Activated CD4-positive, CD25-positive, alpha-beta regulatory T cell treated with anti-CD3 and anti-CD28 coated beads, Interleukin-2, amount 50 U/mL, for 72 hours (primary cell): ENCODE data around the gene PCGF2.
"Not testable (repeated sequence)": the region's sequence is repeated elsewhere in the genome, so short reads cannot be mapped to it uniquely, and the experiment has no call there.

Source experiments
- DNase-seq: peaks from one replicate; pipeline ENCODE4 v3.0.0; 2021

The PCGF2 gene

DNA sequence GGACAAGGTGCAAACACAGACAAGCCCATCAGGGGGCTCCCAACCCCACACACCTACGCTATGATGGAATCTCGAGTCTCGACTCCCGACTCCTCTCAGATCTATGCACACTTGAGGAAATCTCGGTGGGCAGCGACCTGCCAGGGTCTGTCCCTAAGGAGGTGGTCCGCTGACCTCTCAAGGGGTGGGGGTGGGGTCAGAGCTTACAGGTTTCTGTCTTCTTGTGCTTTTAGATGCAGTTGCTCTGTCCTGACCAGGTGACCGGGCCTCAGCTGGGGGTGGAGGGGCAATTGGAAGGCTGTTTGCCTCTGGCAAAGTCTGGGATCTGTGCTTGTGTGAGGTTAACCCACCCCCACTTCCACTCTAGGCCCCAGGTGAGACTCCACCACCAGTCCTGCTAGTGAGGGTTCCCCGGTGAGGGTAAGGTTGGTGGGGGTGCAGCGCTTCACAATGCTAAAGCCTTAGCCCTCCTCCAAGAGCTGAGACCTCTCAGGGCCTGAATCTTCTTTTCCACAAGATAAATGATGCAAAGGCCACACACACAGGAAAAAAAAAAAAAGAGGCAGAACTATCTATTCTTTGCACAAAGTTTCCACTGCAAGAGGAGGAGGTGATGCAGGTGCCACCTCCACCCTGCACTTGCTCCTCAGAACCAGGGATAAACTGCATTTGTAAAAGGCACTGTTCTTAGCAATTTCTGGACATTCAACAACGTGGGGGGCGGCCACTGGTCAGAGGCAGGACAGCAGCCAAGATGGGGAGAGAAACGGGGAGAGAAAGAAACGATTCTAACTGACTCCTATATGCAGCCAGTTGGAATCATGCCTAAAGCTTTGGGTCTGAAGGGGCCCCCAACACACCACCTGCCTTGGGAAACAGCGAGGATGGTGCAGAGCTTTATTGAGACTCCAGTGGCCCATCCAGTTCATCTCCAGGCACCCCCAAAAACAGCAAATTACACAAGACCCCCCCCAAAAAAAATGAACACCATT, 13.9 kb downstream of the PCGF2 start:
- no peak for DNase-seq

DNA sequence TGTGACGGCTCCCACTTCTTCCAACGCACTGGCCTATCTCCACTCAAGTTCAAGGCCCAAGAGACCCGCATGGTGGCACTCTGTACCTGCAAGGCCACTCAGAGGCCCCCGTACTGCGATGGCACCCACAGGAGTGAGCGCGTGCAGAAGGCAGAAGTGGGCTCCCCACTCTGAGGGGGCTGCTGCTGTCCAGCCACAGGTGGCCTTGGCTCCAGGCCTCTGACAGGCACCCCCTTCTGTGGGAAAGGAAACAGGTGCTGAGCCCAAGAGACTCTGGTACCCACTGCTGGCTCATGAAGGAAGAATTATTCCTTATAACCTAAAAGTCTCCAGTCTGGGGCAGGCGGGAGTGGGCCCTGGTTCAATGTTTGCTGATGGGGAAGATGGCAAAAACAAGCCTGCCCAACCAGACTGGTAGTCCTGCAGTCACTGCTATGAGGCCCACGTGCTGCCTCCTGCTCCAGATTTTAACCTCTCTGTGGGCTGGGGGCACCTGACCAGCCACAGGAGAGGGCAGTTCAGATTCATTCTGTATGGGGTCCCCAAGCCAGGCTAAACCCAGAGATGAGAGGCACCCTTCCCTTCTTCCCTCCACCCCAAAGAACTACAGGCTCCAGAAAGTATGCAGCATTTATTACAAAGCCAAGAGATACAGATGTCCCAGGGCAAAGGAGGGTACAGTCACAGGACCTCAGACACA, 14.7 kb downstream of the PCGF2 start:
- no peak for DNase-seq

DNA sequence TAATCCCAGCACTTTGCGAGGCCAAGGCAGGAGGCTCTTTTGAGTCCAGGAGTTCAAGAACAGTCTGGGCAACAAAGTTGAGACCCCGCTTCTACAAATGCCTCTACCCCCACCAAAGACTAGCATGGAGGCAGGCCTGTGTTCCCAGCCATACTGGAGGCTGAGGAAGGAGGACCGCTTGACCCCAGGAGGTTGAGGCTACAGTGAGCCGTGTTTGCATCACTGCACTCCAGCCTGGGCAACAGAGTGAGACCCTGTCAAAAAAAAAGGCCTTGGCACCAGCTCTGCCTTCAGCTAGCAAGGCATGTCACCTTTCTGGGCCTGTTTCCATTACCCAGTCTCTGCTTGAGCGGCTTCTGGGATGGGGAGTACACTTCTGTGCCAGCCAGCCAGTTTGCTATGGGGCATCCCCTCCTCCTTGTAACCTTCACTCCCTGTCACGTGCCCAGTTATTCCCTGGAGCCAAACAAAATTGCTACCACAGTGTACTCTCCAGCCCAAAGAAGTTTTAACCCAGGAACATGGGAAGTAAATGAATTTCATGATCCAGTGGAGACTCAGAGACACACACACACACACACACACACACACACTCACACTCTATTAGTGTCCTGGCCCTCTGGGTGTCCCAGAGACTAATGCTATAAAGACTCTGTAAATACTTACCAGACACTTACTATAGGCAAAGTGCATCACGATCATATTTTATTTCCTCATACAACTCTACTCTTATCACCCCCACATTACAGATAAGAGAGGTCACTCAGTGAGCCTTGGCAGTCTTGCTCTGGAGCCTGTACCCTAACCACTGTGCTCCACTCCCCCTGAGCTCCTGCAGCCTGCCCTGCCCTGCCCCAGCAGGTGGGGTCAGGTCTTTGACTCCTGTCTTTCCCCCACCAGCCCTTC, 15.5 kb downstream of the PCGF2 start:
- no peak for DNase-seq

DNA sequence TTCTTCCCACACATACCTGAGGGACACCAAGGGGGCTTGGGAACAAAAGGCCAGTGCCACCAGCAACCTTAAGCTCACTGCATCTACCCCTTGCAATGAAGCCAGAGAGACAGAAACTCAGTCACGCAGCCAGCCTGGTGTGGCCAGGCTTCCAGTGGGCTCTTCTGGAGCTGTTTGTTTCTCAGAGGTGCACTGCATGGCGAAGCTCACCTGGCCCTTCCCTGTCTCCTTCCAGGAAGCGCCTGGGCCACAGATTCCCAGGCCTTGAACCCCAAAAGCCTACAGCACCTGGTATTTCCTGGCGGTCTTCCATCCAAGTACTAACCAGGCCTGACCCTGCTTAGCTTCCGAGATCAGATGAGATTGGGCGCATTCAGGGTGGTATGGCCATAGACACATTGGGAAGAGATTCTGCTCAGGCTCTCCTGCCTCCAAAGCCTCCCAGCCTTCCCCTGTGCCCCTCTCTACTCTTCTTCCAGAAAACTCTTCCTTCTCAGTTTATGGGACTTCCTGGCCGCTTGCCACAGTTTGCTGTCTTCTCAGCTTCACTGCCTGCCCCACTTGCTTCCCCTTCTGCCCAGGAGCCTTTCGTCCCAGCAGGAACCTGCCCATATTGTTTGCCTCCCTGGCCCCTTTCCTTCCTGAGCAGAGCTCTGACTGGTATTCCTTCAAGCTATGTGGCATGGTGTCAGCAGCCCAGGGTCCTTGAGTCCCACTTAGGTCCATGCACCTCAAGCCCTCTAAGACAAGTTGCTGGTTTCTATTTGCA, 16.4 kb downstream of the PCGF2 start:
- no peak for DNase-seq

DNA sequence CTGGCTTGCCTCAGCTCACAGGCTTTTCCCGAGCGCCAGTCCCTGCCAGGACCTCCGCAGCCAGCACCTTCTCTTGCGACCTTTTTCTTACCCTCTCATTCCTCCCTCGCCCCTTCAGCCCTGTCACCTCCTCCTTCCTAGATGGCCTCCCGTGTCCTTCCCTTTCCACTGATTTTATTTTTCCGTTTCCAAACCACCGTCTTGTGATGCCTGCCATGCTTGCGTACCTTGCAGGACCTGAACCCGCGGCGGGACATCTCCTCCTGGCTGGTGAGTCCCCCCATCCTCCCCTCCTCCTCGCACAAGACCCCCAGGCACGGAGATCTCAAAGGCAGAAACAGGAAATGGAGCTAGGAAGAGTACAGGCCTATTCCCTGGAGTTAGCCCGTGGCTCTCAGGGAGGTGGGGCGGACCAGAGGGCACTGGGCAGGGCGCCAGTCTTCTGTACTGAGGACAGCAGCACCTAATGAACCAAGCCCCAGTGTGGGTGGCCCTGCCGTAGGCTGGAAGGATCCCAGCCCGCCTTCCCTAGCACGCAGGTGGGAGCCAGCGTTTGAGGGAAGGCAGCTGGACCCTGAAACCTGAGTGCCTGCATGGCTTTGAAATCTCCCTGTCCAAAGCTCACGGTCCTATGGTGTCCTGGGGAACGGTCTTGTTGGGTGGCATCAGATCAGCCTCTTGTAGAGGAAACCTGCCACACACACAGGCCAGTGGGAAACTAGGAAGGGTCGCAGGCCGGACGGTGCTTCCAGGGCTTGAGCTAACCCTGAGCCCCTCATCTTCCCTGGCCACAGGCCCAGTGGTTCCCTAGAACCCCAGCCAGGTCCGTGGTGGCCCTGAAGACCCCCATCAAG, 17.4 kb downstream of the PCGF2 start:
- DNase-seq = no peak

DNA sequence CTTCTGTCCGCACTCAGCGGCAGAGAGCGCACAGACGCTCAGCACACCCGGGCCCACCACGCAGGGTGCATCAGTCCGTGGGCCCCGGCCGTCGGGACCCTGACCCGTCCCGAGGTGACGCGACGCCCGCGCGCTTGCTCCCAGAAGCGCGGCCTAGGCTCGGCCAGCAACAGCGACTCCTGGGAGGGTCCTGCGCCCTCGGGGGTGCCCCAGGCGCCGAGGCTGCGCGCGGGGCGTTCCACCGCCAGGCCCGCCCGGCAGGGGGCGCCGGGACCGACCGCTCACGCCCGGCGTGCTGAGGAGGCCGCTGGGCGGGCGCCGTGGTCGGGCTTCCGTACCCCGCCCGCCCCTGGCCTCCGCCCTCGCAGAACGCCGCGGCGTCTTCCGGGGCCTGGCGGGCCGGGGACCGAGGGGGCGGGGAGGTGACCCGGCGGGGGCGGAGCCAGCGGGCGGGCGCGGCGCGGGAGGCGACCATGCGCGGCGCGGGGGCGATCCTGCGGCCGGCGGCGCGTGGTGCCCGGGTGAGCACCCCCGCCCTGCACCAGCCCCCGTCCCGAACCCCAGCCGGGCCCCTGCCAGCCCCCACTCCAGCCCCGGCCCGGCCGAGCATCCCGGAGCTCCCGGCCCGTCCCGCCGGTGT, 18.1 kb downstream of the PCGF2 start, which contains the start of gene CISD3:
CISD3 (plus strand) TSS at position 456 of the 640 bp plus-strand sequence; CDS start at position 474, 18 bp downstream.
- DNase-seq = peak; percentile 88

DNA sequence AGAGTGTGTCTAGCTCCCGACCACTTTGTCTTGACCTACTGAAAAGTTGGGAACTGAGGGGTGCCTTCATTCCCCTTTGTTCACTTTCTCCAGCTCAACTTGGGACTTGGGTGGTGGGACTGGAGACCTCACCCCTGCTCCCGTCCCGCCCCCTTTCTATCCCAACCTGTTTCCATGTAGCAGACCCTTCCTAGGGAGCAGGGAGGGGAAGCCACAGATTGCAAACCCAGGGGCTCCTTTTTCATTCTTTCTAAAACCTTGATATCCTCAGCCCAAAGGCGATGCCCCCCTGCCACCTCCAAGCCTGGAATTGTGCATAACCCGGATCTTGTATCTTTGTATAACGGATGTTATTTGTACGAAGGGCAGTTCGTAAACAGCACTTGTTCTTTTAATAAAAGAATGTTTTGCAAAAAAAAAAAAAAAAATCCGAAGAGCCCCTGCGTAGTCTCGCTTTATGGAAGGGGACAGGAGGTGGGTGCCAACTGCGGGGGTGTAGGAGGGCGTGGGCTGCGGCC, 18.7 kb downstream of the PCGF2 start:
- no peak for DNase-seq

DNA sequence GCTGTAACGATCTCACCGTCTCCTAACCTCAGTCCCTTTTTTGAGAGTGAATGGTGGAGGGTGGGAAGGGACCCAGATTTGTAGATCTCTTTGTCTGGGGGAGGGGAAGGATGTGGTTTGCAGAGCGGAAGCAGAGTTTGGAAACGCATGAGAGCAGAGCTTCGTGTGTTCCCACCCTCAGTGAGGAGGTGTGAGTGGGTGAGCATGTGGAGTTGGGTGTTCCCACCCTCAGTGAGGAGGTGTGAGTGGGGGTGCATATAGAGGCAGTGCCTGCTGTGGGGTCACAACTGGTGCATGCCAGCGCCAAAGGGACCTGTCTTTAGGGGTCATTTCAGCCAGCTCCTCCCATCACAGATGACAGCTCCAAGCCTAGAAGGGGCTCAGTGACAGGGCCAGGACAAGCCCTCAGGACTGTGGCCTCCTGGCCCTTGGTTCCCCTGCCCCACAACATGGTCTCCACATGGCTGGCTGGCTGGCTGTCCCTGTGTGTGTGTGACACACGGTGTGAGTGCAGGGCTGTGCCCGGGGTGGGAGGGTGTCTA, 19.8 kb downstream of the PCGF2 start:
- DNase-seq = no peak

DNA sequence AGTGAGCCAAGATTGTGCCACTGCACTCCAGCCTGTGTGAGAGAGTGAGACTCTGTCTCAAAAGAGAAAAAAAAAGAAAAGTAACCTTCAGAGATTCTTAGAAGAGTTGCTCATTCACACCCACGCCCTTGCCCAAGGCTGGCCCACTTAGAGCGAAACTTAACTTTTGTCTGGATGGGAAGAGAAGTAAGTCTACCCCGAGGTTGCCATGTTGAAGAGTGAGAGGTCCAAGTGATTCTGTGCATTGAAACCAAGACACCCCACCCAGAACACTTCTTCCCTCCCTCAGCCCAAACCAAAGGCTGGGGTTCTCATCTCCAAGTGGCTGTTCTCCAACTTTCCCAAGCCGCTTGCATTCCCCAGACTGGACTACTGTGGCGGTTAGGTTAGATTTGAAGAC, 20.4 kb downstream of the PCGF2 start:
- no peak for DNase-seq

DNA sequence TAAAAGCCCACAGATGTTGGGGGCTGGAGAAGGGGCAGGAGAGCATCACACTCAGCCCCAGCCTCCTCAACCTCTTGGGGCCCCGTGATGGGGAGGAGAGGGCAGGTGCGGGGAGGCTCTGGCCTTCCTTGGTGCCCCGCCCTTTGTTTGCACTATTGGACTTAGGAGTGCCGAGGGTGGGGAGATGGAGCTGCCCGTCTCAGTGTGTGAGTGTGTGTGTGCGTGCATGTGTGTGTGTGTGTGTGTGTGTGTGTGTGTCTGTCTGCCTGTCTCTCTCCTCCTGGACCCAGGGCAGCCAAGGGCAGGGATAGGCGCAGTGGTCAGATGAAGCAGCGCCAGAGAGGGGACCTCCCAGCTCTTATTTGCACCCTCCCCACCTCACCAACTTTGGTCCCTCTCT, 22.0 kb downstream of the PCGF2 start:
- not testable (repeated sequence) for DNase-seq

DNA sequence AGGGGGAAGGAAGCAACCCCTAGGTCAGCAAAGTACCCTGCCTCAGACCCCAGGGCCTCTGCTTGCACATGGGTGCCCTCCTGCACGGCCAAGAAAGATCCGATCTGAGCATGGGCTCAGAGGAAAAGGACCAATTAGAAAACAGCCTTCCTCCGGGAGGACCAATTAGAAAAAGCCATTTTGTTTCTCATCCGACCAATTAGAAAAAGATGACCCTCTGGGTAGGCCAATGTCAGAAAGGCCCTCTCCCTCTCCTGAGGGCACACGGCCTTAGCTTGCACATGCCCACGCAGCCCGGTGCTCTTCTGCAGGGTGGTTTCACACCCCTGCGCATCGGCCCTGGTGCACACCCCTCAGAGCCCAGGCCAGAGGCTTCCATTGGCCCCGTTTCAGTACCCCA, 23.1 kb downstream of the PCGF2 start:
- DNase-seq = no peak

DNA sequence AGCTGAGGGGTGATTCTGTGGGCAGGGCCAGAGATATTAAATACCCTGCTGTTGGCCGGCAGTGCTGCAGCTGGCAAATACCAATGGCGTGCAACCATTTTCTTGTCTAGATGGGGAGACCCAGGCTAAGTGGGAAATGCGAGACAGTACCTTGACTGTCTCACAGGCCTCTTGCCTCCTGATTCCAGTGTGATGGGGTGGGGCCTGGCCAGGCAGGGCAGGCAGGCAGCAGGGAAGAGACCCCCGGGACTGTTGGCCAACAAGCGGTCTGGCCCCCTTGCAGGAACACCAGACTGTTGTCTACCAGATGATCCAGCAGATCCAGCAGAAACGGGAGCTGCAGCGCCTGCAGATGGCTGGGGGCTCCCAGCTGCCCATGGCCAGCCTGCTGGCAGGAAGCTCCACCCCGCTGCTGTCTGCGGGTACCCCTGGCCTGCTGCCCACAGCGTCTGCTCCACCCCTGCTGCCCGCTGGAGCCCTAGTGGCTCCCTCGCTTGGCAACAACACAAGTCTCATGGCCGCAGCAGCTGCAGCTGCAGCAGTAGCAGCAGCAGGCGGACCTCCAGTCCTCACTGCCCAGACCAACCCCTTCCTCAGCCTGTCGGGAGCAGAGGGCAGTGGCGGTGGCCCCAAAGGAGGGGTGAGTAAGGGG, 23.7 kb downstream of the PCGF2 start:
- no peak for DNase-seq

DNA sequence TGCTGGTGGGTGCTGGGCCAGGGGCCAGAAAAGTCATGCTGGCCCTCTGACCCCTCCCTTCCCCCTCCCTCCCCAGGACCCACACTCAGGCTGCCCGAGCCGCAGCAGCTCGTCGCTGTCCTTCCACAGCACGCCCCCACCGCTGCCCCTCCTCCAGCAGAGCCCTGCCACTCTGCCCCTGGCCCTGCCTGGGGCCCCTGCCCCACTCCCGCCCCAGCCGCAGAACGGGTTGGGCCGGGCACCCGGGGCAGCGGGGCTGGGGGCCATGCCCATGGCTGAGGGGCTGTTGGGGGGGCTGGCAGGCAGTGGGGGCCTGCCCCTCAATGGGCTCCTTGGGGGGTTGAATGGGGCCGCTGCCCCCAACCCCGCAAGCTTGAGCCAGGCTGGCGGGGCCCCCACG, 26.3 kb downstream of the PCGF2 start:
- no peak for DNase-seq

DNA sequence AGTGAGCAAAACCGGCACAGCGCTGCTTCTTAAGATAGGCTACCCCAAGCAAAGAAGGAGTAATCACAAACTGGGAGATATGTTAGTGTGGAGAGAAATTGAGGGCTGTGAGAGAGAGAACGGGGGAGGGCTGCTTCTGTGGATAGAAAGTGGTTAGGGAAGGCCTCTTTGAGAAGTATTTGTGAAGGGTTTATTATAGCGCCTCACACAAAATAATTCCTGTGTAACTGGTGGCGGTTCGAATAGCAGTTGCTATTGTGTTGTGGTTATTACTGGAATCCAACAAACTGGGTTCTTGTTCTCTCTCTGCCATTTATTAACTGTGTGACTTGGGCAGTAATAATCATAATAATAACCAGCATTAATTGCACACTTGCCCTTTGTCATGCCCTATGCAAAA, 27.2 kb downstream of the PCGF2 start:
- no peak for DNase-seq

DNA sequence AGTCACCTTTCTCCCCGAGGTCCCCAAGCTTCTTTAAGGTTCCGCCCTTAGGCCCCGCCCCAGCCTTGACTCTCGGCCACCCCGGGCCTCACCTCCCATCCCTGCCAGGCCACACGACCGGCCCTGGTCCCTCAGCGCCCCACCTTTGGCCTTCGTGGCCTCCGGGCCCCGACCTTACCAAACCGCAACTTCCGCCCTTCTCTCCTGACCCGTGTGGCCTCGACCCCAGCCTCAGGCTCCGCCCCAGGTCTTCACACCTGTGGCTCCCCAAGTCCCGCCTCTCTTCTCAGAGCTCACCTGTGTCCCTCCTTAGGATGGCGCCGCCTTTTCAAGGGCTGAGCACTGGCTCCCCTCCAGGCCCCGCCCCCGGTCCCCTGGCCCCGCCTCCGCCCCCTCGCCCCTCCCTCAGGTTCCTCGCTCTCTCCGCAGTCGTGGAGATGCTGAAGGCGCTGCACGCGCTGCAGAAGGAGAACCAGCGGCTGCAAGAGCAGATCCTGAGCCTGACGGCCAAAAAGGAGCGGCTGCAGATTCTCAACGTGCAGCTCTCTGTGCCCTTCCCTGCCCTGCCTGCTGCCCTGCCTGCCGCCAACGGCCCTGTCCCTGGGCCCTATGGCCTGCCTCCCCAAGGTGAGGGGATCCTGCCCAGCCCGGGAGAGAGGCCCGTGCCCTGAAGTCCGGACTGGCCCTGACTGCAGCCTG, 28.0 kb downstream of the PCGF2 start:
- DNase-seq = no peak

DNA sequence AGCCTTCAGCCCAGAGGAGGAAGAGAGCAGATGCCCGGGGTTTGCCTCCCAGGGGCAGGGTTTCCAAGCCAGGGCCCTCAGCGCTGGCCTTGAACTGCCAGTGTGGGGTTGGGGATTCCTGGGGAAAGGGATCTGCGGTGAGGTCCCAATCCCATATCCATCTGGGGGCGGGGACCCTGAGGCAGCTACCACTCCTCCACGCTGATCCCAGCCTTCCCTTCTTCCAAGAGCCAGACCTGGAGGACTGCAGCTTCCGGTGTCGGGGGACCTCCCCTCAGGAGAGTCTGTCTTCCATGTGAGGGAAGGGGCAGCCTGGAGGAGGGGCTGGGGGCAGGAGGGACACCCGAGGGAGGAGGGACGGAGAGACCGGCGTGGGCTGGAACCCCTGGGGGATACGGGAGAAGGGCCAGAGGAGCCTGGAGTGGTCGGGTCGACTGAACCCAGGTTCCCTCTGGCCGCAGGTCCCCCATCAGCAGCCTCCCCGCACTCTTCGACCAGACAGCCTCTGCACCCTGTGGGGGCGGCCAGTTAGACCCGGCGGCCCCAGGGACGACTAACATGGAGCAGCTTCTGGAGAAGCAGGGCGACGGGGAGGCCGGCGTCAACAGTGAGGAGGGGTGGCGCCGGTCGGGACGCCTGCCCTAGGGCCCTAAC, 28.7 kb downstream of the PCGF2 start:
- DNase-seq = no peak

DNA sequence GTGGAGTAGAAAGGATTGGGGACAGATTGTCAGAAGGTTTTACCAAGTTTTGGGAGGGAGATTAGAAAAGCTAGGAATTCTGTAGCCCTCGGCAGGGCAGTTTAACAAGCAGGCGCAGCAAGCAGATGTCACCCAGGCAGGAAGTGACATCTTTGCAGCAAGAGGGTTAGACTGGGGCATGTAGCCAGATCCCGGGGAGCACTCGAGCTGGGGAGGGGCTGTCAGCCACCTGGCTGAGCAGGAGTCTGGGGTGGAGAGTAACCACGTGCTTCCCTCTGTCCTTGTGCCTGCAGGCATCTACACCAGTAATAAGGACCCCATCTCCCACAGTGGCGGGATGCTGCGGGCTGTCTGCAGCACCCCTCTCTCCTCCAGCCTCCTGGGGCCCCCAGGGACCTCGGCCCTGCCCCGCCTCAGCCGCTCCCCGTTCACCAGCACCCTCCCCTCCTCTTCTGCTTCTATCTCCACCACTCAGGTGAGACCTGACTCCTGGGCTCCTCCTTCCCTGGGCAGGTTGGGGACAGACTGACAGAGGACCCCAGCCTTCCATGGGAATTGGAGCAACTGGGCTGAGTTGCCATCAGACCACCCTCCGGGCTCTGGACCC, 30.9 kb downstream of the PCGF2 start:
- DNase-seq = no peak
